Mesendoderm (in vitro differentiated cells): Measurements from ENCODE around the gene GCAT.
A peak's percentile ranks its signal among the peaks of the same experiment; 100 is the strongest.

Experiments
- DNase-seq: peaks from one replicate; pipeline ENCODE4 v3.0.0; 2013
- H2AK5ac ChIP-seq: 2 replicates; pipeline ENCODE4 v1.6.1; 2013; ENCODE audit warnings: low read length, inconsistent platforms
- H2BK120ac ChIP-seq: 2 replicates; pipeline ENCODE4 v1.6.1; 2013; ENCODE audit warnings: low read depth, mild to moderate bottlenecking, low read length, moderate library complexity, mixed read lengths
- H2BK15ac ChIP-seq: replicated peaks from 2 replicates; pipeline ENCODE4 v1.6.1; 2013; ENCODE audit warnings: low read depth, mild to moderate bottlenecking, moderate library complexity
- H2BK5ac ChIP-seq: 2 replicates; pipeline ENCODE4 v1.6.1; 2013; ENCODE audit warnings: low read length, inconsistent platforms
- H3K18ac ChIP-seq: 2 replicates; pipeline ENCODE4 v1.6.1; 2013; ENCODE audit warnings: mild to moderate bottlenecking, low read length, mixed read lengths
- H3K23ac ChIP-seq: one replicate; pipeline ENCODE4 v1.6.1; 2013; ENCODE audit warnings: low read length
- H3K27ac ChIP-seq: 2 replicates; pipeline ENCODE4 v1.5.1; 2013; ENCODE audit warnings: low read depth, mild to moderate bottlenecking, inconsistent platforms, low read length, moderate library complexity
- H3K27me3 ChIP-seq: 2 replicates; pipeline ENCODE4 v1.6.1; 2013; ENCODE audit warnings: low read length, control low read depth, mild to moderate bottlenecking, inconsistent platforms; ENCODE audit not compliant: insufficient read depth, poor library complexity
- H3K36me3 ChIP-seq: 2 replicates; pipeline ENCODE4 v1.6.1; 2013; ENCODE audit warnings: low read length, inconsistent platforms; ENCODE audit not compliant: control insufficient read depth, insufficient read depth
- H3K4ac ChIP-seq: one replicate; pipeline ENCODE4 v1.6.1; 2013; ENCODE audit warnings: low read depth, mild to moderate bottlenecking, low read length, moderate library complexity
- H3K4me1 ChIP-seq: 2 replicates; pipeline ENCODE4 v1.6.1; 2013; ENCODE audit warnings: low read depth, low read length, inconsistent platforms; ENCODE audit not compliant: control insufficient read depth
- H3K4me2 ChIP-seq: 2 replicates; pipeline ENCODE4 v1.6.1; 2013; ENCODE audit warnings: low read length
- H3K4me3 ChIP-seq: 2 replicates; pipeline ENCODE4 v1.5.1; 2013; ENCODE audit warnings: mild to moderate bottlenecking, low read length
- H3K56ac ChIP-seq: one replicate; pipeline ENCODE4 v1.6.1; 2013; ENCODE audit warnings: low read length
- H3K79me1 ChIP-seq: 2 replicates; pipeline ENCODE4 v1.6.1; 2013; ENCODE audit warnings: low read length, inconsistent platforms
- H3K79me2 ChIP-seq: 2 replicates; pipeline ENCODE4 v1.6.1; 2013; ENCODE audit warnings: mild to moderate bottlenecking, low read length; ENCODE audit not compliant: control insufficient read depth, insufficient read depth
- H3K9ac ChIP-seq: 2 replicates; pipeline ENCODE4 v1.6.1; 2013; ENCODE audit warnings: low read length, inconsistent platforms
- H4K5ac ChIP-seq: one replicate; pipeline ENCODE4 v1.6.1; 2013; ENCODE audit warnings: low read length
- H4K8ac ChIP-seq: one replicate; pipeline ENCODE4 v1.6.1; 2013; ENCODE audit warnings: low read depth, mild to moderate bottlenecking, control low read depth, low read length, moderate library complexity
- WGBS: extraction: QIAGEN DNeasy Blood & Tissue Kit; methylation state at CpG from one replicate; pipeline ENCODE4 v1.1.7; 2013; ENCODE audit warnings: low lambda C conversion rate, missing lambda C conversion rate; ENCODE audit not compliant: insufficient coverage; ENCODE audit errors: extremely low coverage; 5-methylcytosine and 5-hydroxymethylcytosine counted together

GCAT gene

GRCh38 chr22:37808294-37808657 is 542 bp downstream of the GCAT start:
- no CpG with 5 or more reads among the region's 8 CpGs for WGBS
- Histone ChIP-seq H3K9ac (peak overlapping the region; percentile 90), H3K27ac (no peak overlapping the region), H4K5ac (no peak overlapping the region), H3K18ac (no peak overlapping the region), H2BK15ac (no peak overlapping the region), H3K4me3 (peak overlapping the region; percentile 59), H3K79me1 (no peaks in the 10 kb centered on the region), H2BK120ac (no peak overlapping the region), H3K4ac (no peak overlapping the region), H3K23ac (no peak overlapping the region), H3K27me3 (peaks cover 25% of the 10 kb centered on the region), H2AK5ac (no peak overlapping the region), H2BK5ac (no peak overlapping the region), H4K8ac (no peak overlapping the region), H3K36me3 (no peaks in the 10 kb centered on the region), H3K56ac (peak overlapping the region; percentile 89), H3K4me1 (peaks cover 5% of the 10 kb centered on the region), H3K79me2 (no peaks in the 10 kb centered on the region), H3K4me2 (peak overlapping the region; percentile 99)
- no peak for DNase-seq

GRCh38 chr22:37809672-37810333 is 2.1 kb downstream of the GCAT start:
- Histone ChIP-seq H3K79me1 (no peaks in the 10 kb centered on the region), H3K23ac (no peak overlapping the region), H2BK120ac (no peak overlapping the region), H3K27ac (no peak overlapping the region), H3K9ac (no peak overlapping the region), H2AK5ac (no peak overlapping the region), H3K4me3 (no peak overlapping the region), H3K79me2 (no peaks in the 10 kb centered on the region), H4K8ac (no peak overlapping the region), H3K4me1 (peaks cover 3% of the 10 kb centered on the region), H3K36me3 (no peaks in the 10 kb centered on the region), H3K56ac (no peak overlapping the region), H3K18ac (no peak overlapping the region), H3K27me3 (peaks cover 18% of the 10 kb centered on the region), H3K4me2 (no peak overlapping the region), H3K4ac (no peak overlapping the region), H4K5ac (no peak overlapping the region), H2BK5ac (no peak overlapping the region), H2BK15ac (no peak overlapping the region)
- no peak for DNase-seq
- no CpG with 5 or more reads among the region's 5 CpGs for WGBS

GRCh38 chr22:37811867-37812266 is 4.1 kb downstream of the GCAT start:
- Histone ChIP-seq H3K56ac (no peak overlapping the region), H2AK5ac (no peak overlapping the region), H3K79me2 (no peaks in the 10 kb centered on the region), H3K4me3 (no peak overlapping the region), H3K27ac (no peak overlapping the region), H2BK5ac (no peak overlapping the region), H3K4ac (no peak overlapping the region), H3K18ac (no peak overlapping the region), H4K8ac (no peak overlapping the region), H3K23ac (no peak overlapping the region), H3K4me1 (no peaks in the 10 kb centered on the region), H4K5ac (no peak overlapping the region), H3K36me3 (no peaks in the 10 kb centered on the region), H2BK120ac (no peak overlapping the region), H3K79me1 (no peaks in the 10 kb centered on the region), H3K4me2 (no peak overlapping the region), H3K9ac (no peak overlapping the region), H3K27me3 (peaks cover 7% of the 10 kb centered on the region), H2BK15ac (no peak overlapping the region)
- DNase-seq: no peak
- WGBS: no CpG with 5 or more reads among the region's 2 CpGs

- Histone ChIP-seq H3K23ac (no peak overlapping the region), H3K9ac (no peak overlapping the region), H3K79me2 (no peaks in the 10 kb centered on the region), H2AK5ac (no peak overlapping the region), H4K8ac (no peak overlapping the region), H3K4ac (no peak overlapping the region), H3K27me3 (peaks cover 7% of the 10 kb centered on the region), H2BK15ac (no peak overlapping the region), H3K36me3 (no peaks in the 10 kb centered on the region), H2BK5ac (no peak overlapping the region), H3K18ac (no peak overlapping the region), H3K79me1 (no peaks in the 10 kb centered on the region), H2BK120ac (no peak overlapping the region), H3K4me1 (no peaks in the 10 kb centered on the region), H3K56ac (no peak overlapping the region), H3K27ac (no peak overlapping the region), H4K5ac (no peak overlapping the region), H3K4me3 (no peak overlapping the region), H3K4me2 (no peak overlapping the region)
- WGBS: no CpG with 5 or more reads among the region's 27 CpGs
- DNase-seq: no peak
Measured at GRCh38 chr22:37812869-37813678, 5.3 kb downstream of the GCAT start.

- peaks cover 6% of the 10 kb centered on the region for H3K27me3 ChIP-seq
- no peaks in the 10 kb centered on the region for H3K36me3 ChIP-seq
- H2BK15ac ChIP-seq: no peak overlapping the region
- H2AK5ac ChIP-seq: no peak overlapping the region
- no CpG with 5 or more reads among the region's 12 CpGs for WGBS
- H2BK5ac ChIP-seq: no peak overlapping the region
- no peak overlapping the region for H3K4me3 ChIP-seq
- H3K9ac ChIP-seq: no peak overlapping the region
- H3K4me1 ChIP-seq: peaks cover 5% of the 10 kb centered on the region
- no peak overlapping the region for H3K27ac ChIP-seq
- H3K79me2 ChIP-seq: no peaks in the 10 kb centered on the region
- no peak for DNase-seq
- no peak overlapping the region for H3K56ac ChIP-seq
- H3K4me2 ChIP-seq: no peak overlapping the region
- H4K5ac ChIP-seq: no peak overlapping the region
- H3K4ac ChIP-seq: no peak overlapping the region
- no peaks in the 10 kb centered on the region for H3K79me1 ChIP-seq
- no peak overlapping the region for H2BK120ac ChIP-seq
- no peak overlapping the region for H3K23ac ChIP-seq
- H4K8ac ChIP-seq: no peak overlapping the region
- H3K18ac ChIP-seq: no peak overlapping the region
Measured at GRCh38 chr22:37815593-37815992, 7.9 kb downstream of the GCAT start.
